ENCODE results near the gene C9orf43. TPM values are rescaled to one million over a fixed set of nuclear protein-coding genes. Genes with fewer than 3 reads are reported as not detected.

C9orf43 gene
- total RNA-seq, 4 donors from 2014 or later = 0.57 to 2.2 (median 2.1) TPM

DNA sequence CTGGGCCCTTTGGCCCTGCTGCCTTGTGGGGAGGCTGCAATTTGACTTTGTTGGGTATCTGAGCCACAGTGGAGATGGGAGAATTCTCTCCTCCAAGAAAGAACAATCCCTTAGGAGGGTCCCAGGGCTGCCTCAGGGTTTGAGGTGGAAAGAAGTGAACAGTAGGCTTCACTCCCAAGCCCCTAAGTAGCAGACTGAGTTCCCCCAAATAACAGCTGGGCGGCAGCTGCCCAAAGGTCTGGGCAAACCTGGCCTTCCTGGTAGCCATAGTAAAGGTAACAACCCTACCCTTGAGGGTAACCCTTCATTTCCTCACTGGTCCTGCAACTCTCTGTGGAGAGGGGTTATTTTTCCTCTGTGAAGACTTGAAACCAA is 53.7 kb downstream of the C9orf43 start:
- H3K9me3 ChIP-seq = no peaks in the 10 kb centered on the region
- H3K27me3 ChIP-seq = peaks cover 7% of the 10 kb centered on the region
- WGBS = 100% methylated on average over 1 of the region's 1 CpG
- H3K36me3 ChIP-seq = no peaks in the 10 kb centered on the region
- peak overlapping the region; percentile 44 for H3K4me3 ChIP-seq
- H3K4me1 ChIP-seq = peaks cover 9% of the 10 kb centered on the region
- DNase-seq (ENCODE audit: low spot score in 2 of 2) = no peak
- H3K27ac ChIP-seq = no peak overlapping the region
- TF ChIP-seq, protein P1, sequence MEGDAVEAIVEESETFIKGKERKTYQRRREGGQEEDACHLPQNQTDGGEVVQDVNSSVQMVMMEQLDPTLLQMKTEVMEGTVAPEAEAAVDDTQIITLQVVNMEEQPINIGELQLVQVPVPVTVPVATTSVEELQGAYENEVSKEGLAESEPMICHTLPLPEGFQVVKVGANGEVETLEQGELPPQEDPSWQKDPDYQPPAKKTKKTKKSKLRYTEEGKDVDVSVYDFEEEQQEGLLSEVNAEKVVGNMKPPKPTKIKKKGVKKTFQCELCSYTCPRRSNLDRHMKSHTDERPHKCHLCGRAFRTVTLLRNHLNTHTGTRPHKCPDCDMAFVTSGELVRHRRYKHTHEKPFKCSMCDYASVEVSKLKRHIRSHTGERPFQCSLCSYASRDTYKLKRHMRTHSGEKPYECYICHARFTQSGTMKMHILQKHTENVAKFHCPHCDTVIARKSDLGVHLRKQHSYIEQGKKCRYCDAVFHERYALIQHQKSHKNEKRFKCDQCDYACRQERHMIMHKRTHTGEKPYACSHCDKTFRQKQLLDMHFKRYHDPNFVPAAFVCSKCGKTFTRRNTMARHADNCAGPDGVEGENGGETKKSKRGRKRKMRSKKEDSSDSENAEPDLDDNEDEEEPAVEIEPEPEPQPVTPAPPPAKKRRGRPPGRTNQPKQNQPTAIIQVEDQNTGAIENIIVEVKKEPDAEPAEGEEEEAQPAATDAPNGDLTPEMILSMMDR (IDR thresholded peaks at IDR 0.05) = no peak
- TF ChIP-seq POLR2AphosphoS5 (IDR thresholded peaks at IDR 0.05) (no peak), POLR2A (IDR thresholded peaks at IDR 0.05) (no peak), EP300 (IDR thresholded peaks at IDR 0.05) (no peak)

GRCh38 chr9:113465599-113466140 is 55.1 kb downstream of the C9orf43 start:
- Histone ChIP-seq H3K27ac (no peak overlapping the region), H3K4me3 (no peak overlapping the region), H3K36me3 (no peaks in the 10 kb centered on the region), H3K4me1 (peaks cover 9% of the 10 kb centered on the region), H3K27me3 (peaks cover 7% of the 10 kb centered on the region), H3K9me3 (no peaks in the 10 kb centered on the region)
- TF ChIP-seq POLR2A (IDR thresholded peaks at IDR 0.05) (no peak), POLR2AphosphoS5 (IDR thresholded peaks at IDR 0.05) (no peak), EP300 (IDR thresholded peaks at IDR 0.05) (no peak)
- TF ChIP-seq, protein P1 (IDR thresholded peaks at IDR 0.05) = no peak
- 71% methylated on average over 2 of the region's 2 CpGs for WGBS
- no peak for DNase-seq (ENCODE audit: low spot score in 2 of 2)

GRCh38 chr9:113467183-113467582 is 56.6 kb downstream of the C9orf43 start:
- TF ChIP-seq POLR2A (IDR thresholded peaks at IDR 0.05) = no peak
- TF ChIP-seq POLR2AphosphoS5 (IDR thresholded peaks at IDR 0.05) = no peak
- TF ChIP-seq, protein P1 (IDR thresholded peaks at IDR 0.05) = no peak
- no peak for TF ChIP-seq EP300 (IDR thresholded peaks at IDR 0.05)
- Histone ChIP-seq H3K27me3 (peaks cover 7% of the 10 kb centered on the region), H3K27ac (no peak overlapping the region), H3K4me3 (no peak overlapping the region), H3K9me3 (no peaks in the 10 kb centered on the region), H3K4me1 (peaks cover 9% of the 10 kb centered on the region), H3K36me3 (no peaks in the 10 kb centered on the region)
- WGBS = 98% methylated on average over 2 of the region's 2 CpGs
- DNase-seq (ENCODE audit: low spot score in 2 of 2) = no peak

GRCh38 chr9:113468716-113469448 is 58.3 kb downstream of the C9orf43 start:
- 70% methylated on average over 6 of the region's 6 CpGs for WGBS
- Histone ChIP-seq H3K4me3 (no peak overlapping the region), H3K9me3 (no peaks in the 10 kb centered on the region), H3K27ac (no peak overlapping the region), H3K27me3 (peaks cover 2% of the 10 kb centered on the region), H3K36me3 (no peaks in the 10 kb centered on the region), H3K4me1 (peaks cover 3% of the 10 kb centered on the region)
- TF ChIP-seq POLR2AphosphoS5 (IDR thresholded peaks at IDR 0.05) (no peak), EP300 (IDR thresholded peaks at IDR 0.05) (no peak), POLR2A (IDR thresholded peaks at IDR 0.05) (no peak)
- TF ChIP-seq, protein P1 (IDR thresholded peaks at IDR 0.05) = no peak
- DNase-seq (ENCODE audit: low spot score in 2 of 2) = no peak

DNA sequence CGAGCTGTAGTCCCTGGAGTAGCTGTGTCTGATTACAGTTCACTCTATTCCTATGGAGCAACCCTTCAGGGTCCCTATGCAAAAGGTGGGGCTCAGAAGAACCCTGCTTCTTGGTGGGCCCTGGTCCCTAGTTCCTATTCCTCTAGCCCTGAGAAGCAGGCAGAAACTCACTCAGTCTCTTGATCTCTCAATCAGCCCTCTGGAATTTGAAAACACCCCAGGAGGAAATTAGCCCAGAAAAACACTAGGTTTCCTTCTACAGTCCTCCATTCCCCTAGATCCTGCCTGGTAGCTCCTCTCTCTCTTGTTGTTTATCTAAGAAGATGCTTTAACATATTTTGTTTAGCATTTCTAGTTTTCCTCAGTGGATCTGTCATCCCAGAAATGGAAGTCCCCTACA is 60.6 kb downstream of the C9orf43 start:
- Histone ChIP-seq H3K36me3 (no peaks in the 10 kb centered on the region), H3K9me3 (no peaks in the 10 kb centered on the region), H3K27me3 (no peaks in the 10 kb centered on the region), H3K4me1 (no peaks in the 10 kb centered on the region), H3K4me3 (no peak overlapping the region), H3K27ac (no peak overlapping the region)
- DNase-seq (ENCODE audit: low spot score in 2 of 2) = no peak
- TF ChIP-seq EP300 (IDR thresholded peaks at IDR 0.05) = no peak
- no peak for TF ChIP-seq POLR2AphosphoS5 (IDR thresholded peaks at IDR 0.05)
- TF ChIP-seq POLR2A (IDR thresholded peaks at IDR 0.05) = no peak
- TF ChIP-seq, protein P1 (IDR thresholded peaks at IDR 0.05) = no peak
- 94% methylated on average over 1 of the region's 1 CpG for WGBS

All from suprapubic skin (tissue), 4 donors.